Stimulated activated naive CD4-positive, alpha-beta T cell treated with Interleukin-2 at 50 U/mL for 16 hours (primary cell): ENCODE measurements around the gene SLIRP.
"Not testable (repeated sequence)": the region's sequence is repeated elsewhere in the genome, so short reads cannot be mapped to it uniquely, and the experiment has no call there.

ENCODE experiments used
- DNase-seq: peaks from one replicate; lab custom pipeline; 2025; lab: John Stamatoyannopoulos, UW

The SLIRP gene

GRCh38 chr14:77746064-77746702 is 38.3 kb downstream of the SLIRP start:
- DNase-seq = no peak

- DNase-seq = not testable (repeated sequence)
Measured at GRCh38 chr14:77747425-77747824, 39.5 kb downstream of the SLIRP start.

- DNase-seq = no peak
Measured at GRCh38 chr14:77752266-77752665, 44.4 kb downstream of the SLIRP start.

GRCh38 chr14:77752799-77753516 is 45.1 kb downstream of the SLIRP start:
- DNase-seq = no peak

GRCh38 chr14:77760381-77761204 is 52.7 kb downstream of the SLIRP start, which contains the start of gene SNW1:
SNW1 (minus strand) TSS chr14:77761156; CDS start chr14:77761127, 29 bp downstream.
- DNase-seq = peak; percentile 93

GRCh38 chr14:77761205-77761931 is 53.5 kb downstream of the SLIRP start:
- no peak for DNase-seq

GRCh38 chr14:77763316-77763715 is 55.4 kb downstream of the SLIRP start:
- no peak for DNase-seq

GRCh38 chr14:77763978-77764377 is 56.1 kb downstream of the SLIRP start:
- DNase-seq = no peak
